GM18526 (cell line): Measurements from ENCODE around the gene OSTC.

Experiments used
- POLR2A ChIP-seq: IDR thresholded peaks from 3 replicates; pipeline ENCODE4 v1.6.1; 2011; ENCODE audit not compliant: insufficient read length; ENCODE audit errors: extremely low read depth

The OSTC gene

GRCh38 chr4:108626056-108626455, 24.3 kb upstream of the OSTC start:
- TF ChIP-seq POLR2A = no peak

- TF ChIP-seq POLR2A = no peak
Measured at GRCh38 chr4:108628411-108628810, 22.0 kb upstream of the OSTC start.

GRCh38 chr4:108635070-108635655, 15.2 kb upstream of the OSTC start:
- TF ChIP-seq POLR2A = no peak

- TF ChIP-seq POLR2A = no peak
Measured at GRCh38 chr4:108636246-108636645, 14.2 kb upstream of the OSTC start.

GRCh38 chr4:108637856-108638255, 12.5 kb upstream of the OSTC start:
- TF ChIP-seq POLR2A = no peak

GRCh38 chr4:108644237-108644636, 6.2 kb upstream of the OSTC start:
- TF ChIP-seq POLR2A = no peak

- no peak for TF ChIP-seq POLR2A
Measured at GRCh38 chr4:108646706-108647105, 3.7 kb upstream of the OSTC start.

- no peak for TF ChIP-seq POLR2A
Measured at GRCh38 chr4:108649863-108650211, 562 bp upstream of the OSTC start.

GRCh38 chr4:108651014-108651791, 804 bp downstream of the OSTC start:
- TF ChIP-seq POLR2A = no peak

- no peak for TF ChIP-seq POLR2A
Measured at GRCh38 chr4:108662629-108663028, 12.2 kb downstream of the OSTC start.

- no peak for TF ChIP-seq POLR2A
Measured at GRCh38 chr4:108674356-108674977, 24.1 kb downstream of the OSTC start.

GRCh38 chr4:108681321-108681809, 31.0 kb downstream of the OSTC start:
- TF ChIP-seq POLR2A = no peak

GRCh38 chr4:108683479-108683878, 33.1 kb downstream of the OSTC start:
- no peak for TF ChIP-seq POLR2A

- TF ChIP-seq POLR2A = no peak
Measured at GRCh38 chr4:108685036-108685686, 34.8 kb downstream of the OSTC start.

- TF ChIP-seq POLR2A = no peak
Measured at GRCh38 chr4:108690738-108691137, 40.3 kb downstream of the OSTC start.

GRCh38 chr4:108693211-108693610, 42.8 kb downstream of the OSTC start:
- no peak for TF ChIP-seq POLR2A
